Smooth muscle cell (in vitro differentiated cells): ENCODE measurements around the gene JKAMP. TPM values are rescaled to one million over a fixed set of nuclear protein-coding genes. Genes with fewer than 3 reads are reported as not detected.

Experiments
- DNase-seq: peaks from one replicate; lab custom pipeline; 2025; ENCODE audit not compliant: unreplicated experiment; lab: John Stamatoyannopoulos, UW
- H2AFZ ChIP-seq: fragments of 200-600 bp; sonication (generic); 2 replicates; pipeline ENCODE4 v1.6.0; 2016; ENCODE audit warnings: antibody characterized with exemption, low read depth, mild to moderate bottlenecking
- H3F3A ChIP-seq: fragments of 200-600 bp; sonication (generic); 2 replicates; pipeline ENCODE4 v1.6.0; 2017; ENCODE audit warnings: antibody characterized with exemption, low read depth
- H3K27ac ChIP-seq: fragments of 200-600 bp; sonication (generic); 2 replicates; pipeline ENCODE4 v1.5.1; 2016; ENCODE audit warnings: low read depth, mild to moderate bottlenecking
- H3K27me3 ChIP-seq: fragments of 200-600 bp; sonication (generic); 2 replicates; pipeline ENCODE4 v1.6.1; 2016; ENCODE audit warnings: low read depth, mild to moderate bottlenecking
- H3K36me3 ChIP-seq: fragments of 200-600 bp; sonication (generic); 2 replicates; pipeline ENCODE4 v1.5.1; 2016; ENCODE audit warnings: low read depth
- H3K4me1 ChIP-seq: fragments of 200-600 bp; sonication (generic); 2 replicates; pipeline ENCODE4 v1.5.1; 2016; ENCODE audit warnings: low read depth
- H3K4me2 ChIP-seq: fragments of 200-600 bp; sonication (generic); 2 replicates; pipeline ENCODE4 v1.6.0; 2016; ENCODE audit warnings: mild to moderate bottlenecking
- H3K4me3 ChIP-seq: fragments of 200-600 bp; sonication (generic); 2 replicates; pipeline ENCODE4 v1.5.1; 2016; ENCODE audit warnings: mild to moderate bottlenecking
- H3K79me2 ChIP-seq: fragments of 200-600 bp; sonication (generic); 2 replicates; pipeline ENCODE4 v1.6.0; 2016; ENCODE audit warnings: low read depth, mild to moderate bottlenecking
- H3K9ac ChIP-seq: fragments of 200-600 bp; sonication (generic); 2 replicates; pipeline ENCODE4 v1.6.0; 2016; ENCODE audit warnings: low read depth
- H3K9me3 ChIP-seq: fragments of 200-600 bp; sonication (generic); replicated peaks from 2 replicates; pipeline ENCODE4 v1.5.1; 2016; ENCODE audit warnings: low read depth
- H4K20me1 ChIP-seq: fragments of 200-600 bp; sonication (generic); 2 replicates; pipeline ENCODE4 v1.6.0; 2016; ENCODE audit warnings: low read depth
- CTCF ChIP-seq: fragments of 200-600 bp; sonication (generic); IDR thresholded peaks from 2 replicates; pipeline ENCODE4 v1.5.1; 2017; ENCODE audit warnings: borderline replicate concordance, mild to moderate bottlenecking, antibody characterized with exemption; ENCODE audit not compliant: insufficient read depth, poor library complexity, severe bottlenecking
- WGBS: methylation state at CpG from one replicate; pipeline ENCODE4 v1.1.7; 2016; ENCODE audit warnings: low lambda C conversion rate; 5-methylcytosine and 5-hydroxymethylcytosine counted together
- polyA plus RNA-seq: library from polyadenylated mRNA; unstranded; fragments of >200 nt; fragmentation: Nextera tagmentation; extraction: Ambion mirVana; gene quantifications from 2 replicates; pipeline ENCODE4 v1.2.1, GENCODE V29; 2016
- total RNA-seq: library from RNA; depleted of rRNA; stranded (reverse); fragments of >200 nt; gene quantifications from 2 replicates; pipeline ENCODE4 v1.2.3, GENCODE V29; 2014

Gene JKAMP
- total and polyA plus RNA-seq, 2 experiments from 2014 or later: 81.2 to 147 TPM

- no peak for DNase-seq
- no peaks in the 10 kb centered on the region for H3K79me2 ChIP-seq
- WGBS: 88% methylated on average over 1 of the region's 1 CpG
- no peak overlapping the region for H3K9ac ChIP-seq
- H3K4me3 ChIP-seq: no peak overlapping the region
- no peaks in the 10 kb centered on the region for H3K27me3 ChIP-seq
- no peaks in the 10 kb centered on the region for H3K9me3 ChIP-seq
- no peak overlapping the region for H2AFZ ChIP-seq
- TF ChIP-seq CTCF: no peak
- no peaks in the 10 kb centered on the region for H3K36me3 ChIP-seq
- H3F3A ChIP-seq: no peaks in the 10 kb centered on the region
- no peaks in the 10 kb centered on the region for H4K20me1 ChIP-seq
- no peak overlapping the region for H3K4me2 ChIP-seq
- H3K27ac ChIP-seq: no peak overlapping the region
- H3K4me1 ChIP-seq: no peaks in the 10 kb centered on the region
Observed at GRCh38 chr14:59451849-59452248, 32.5 kb upstream of the JKAMP start.

- Histone ChIP-seq H3K27ac (peak overlapping the region; percentile 88), H2AFZ (no peak overlapping the region), H3K36me3 (no peaks in the 10 kb centered on the region), H3K4me1 (no peaks in the 10 kb centered on the region), H3K4me2 (peak overlapping the region; percentile 70), H3K79me2 (no peaks in the 10 kb centered on the region), H4K20me1 (no peaks in the 10 kb centered on the region), H3K9me3 (no peaks in the 10 kb centered on the region), H3K9ac (peak overlapping the region; percentile 51), H3K4me3 (no peak overlapping the region), H3K27me3 (no peaks in the 10 kb centered on the region), H3F3A (no peaks in the 10 kb centered on the region)
- DNase-seq: no peak
- WGBS: 39% methylated on average over 2 of the region's 2 CpGs
- no peak for TF ChIP-seq CTCF
Observed at GRCh38 chr14:59454139-59454538, 30.2 kb upstream of the JKAMP start.

- Histone ChIP-seq H3K4me3 (no peak overlapping the region), H3K79me2 (no peaks in the 10 kb centered on the region), H4K20me1 (no peaks in the 10 kb centered on the region), H3K36me3 (no peaks in the 10 kb centered on the region), H3K4me1 (no peaks in the 10 kb centered on the region), H3F3A (no peaks in the 10 kb centered on the region), H2AFZ (no peak overlapping the region), H3K9ac (no peak overlapping the region), H3K27ac (peak overlapping the region; percentile 88), H3K27me3 (no peaks in the 10 kb centered on the region), H3K9me3 (no peaks in the 10 kb centered on the region), H3K4me2 (no peak overlapping the region)
- 90% methylated on average over 1 of the region's 1 CpG for WGBS
- DNase-seq: no peak
- no peak for TF ChIP-seq CTCF
Observed at GRCh38 chr14:59455411-59455810, 28.9 kb upstream of the JKAMP start.

GRCh38 chr14:59458486-59458885 is 25.8 kb upstream of the JKAMP start:
- H3K27me3 ChIP-seq: no peaks in the 10 kb centered on the region
- H3K36me3 ChIP-seq: no peaks in the 10 kb centered on the region
- WGBS: 92% methylated on average over 2 of the region's 2 CpGs
- H3K4me1 ChIP-seq: no peaks in the 10 kb centered on the region
- no peak overlapping the region for H3K27ac ChIP-seq
- no peaks in the 10 kb centered on the region for H3K9me3 ChIP-seq
- H3K4me2 ChIP-seq: no peak overlapping the region
- H3K9ac ChIP-seq: no peak overlapping the region
- no peak for TF ChIP-seq CTCF
- no peaks in the 10 kb centered on the region for H3K79me2 ChIP-seq
- H3F3A ChIP-seq: no peaks in the 10 kb centered on the region
- H4K20me1 ChIP-seq: peaks cover under 1% of the 10 kb centered on the region
- no peak overlapping the region for H2AFZ ChIP-seq
- no peak overlapping the region for H3K4me3 ChIP-seq
- no peak for DNase-seq
